GM12873 (cell line): ENCODE results near the gene ST8SIA4.

Experiments
- TF ChIP-seq, protein P1 (sequence below): IDR thresholded peaks from 2 replicates; pipeline ENCODE4 v1.5.1; 2012; ENCODE audit warnings: low read depth, mild to moderate bottlenecking, moderate library complexity, low read length, control low read depth; ENCODE audit not compliant: insufficient read depth; ENCODE audit errors: missing control alignments

ST8SIA4 gene

DNA sequence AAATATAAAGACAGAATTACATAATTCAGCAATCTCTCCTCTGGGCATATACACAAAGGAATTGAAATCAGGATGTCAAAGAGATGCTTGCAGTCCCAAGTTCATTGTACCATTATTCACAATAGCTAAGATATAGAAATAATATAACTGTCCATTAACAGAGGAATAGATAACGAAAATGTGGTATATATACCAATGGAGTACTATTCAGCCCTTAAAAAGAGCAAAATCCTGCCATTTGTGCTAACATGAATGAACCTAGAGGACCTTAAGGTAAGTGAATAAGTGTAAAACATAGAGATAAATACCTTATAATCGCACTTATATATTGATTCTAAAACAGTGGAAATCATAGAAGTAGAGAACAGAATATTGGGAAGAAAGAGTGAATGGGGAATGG, 7.0 kb downstream of the ST8SIA4 start:
- TF ChIP-seq, protein P1, sequence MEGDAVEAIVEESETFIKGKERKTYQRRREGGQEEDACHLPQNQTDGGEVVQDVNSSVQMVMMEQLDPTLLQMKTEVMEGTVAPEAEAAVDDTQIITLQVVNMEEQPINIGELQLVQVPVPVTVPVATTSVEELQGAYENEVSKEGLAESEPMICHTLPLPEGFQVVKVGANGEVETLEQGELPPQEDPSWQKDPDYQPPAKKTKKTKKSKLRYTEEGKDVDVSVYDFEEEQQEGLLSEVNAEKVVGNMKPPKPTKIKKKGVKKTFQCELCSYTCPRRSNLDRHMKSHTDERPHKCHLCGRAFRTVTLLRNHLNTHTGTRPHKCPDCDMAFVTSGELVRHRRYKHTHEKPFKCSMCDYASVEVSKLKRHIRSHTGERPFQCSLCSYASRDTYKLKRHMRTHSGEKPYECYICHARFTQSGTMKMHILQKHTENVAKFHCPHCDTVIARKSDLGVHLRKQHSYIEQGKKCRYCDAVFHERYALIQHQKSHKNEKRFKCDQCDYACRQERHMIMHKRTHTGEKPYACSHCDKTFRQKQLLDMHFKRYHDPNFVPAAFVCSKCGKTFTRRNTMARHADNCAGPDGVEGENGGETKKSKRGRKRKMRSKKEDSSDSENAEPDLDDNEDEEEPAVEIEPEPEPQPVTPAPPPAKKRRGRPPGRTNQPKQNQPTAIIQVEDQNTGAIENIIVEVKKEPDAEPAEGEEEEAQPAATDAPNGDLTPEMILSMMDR, result no peak

DNA sequence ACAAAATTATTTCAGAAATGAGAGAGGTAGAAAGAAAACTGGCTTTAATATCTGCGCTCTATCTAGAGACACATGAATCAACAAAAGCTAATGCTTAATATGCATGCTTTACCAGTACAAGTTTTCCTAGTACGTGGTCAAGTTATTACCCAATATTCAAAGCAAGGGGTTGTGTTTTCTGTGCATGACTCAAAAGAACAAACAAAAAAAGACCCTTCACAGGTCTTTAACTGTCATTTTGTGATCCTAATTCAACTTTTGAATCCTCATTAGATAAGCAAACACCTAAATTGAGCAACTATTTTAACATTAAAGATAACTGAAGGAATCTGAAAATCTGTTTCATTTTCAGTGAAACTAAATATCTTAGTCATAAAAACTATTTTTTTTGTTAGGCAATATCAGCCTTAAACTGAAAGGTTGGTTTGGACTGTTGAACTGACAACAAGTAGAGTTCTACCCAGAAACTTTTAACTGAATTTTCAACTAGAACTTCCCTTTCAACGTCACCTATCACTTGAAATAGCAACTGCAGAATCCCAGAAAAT, 12.5 kb downstream of the ST8SIA4 start:
- TF ChIP-seq, protein P1, result no peak

- TF ChIP-seq, protein P1, result no peak
Observed at GRCh38 chr5:100889896-100890295, 13.2 kb downstream of the ST8SIA4 start.

GRCh38 chr5:100889165-100889743, 13.8 kb downstream of the ST8SIA4 start:
- TF ChIP-seq, protein P1, result no peak

DNA sequence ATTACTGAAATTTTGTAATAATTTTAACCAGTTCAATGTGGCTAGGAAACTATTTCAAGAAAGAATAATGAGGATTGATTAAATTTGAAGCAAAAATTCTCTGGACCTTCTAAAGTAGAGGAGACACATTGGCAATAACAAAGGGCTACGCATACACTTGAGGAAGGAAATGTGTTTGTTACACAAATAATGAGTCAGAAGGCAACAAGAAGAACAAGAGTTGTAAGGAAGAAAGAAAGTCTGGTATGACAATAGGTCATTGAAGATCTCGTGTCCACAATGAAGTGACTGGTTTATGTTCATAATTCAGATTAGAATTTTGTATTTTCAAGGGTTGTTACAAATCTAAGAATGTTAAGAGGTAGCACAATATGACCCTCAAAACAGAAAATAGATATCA, 25.8 kb downstream of the ST8SIA4 start:
- TF ChIP-seq, protein P1, result no peak

DNA sequence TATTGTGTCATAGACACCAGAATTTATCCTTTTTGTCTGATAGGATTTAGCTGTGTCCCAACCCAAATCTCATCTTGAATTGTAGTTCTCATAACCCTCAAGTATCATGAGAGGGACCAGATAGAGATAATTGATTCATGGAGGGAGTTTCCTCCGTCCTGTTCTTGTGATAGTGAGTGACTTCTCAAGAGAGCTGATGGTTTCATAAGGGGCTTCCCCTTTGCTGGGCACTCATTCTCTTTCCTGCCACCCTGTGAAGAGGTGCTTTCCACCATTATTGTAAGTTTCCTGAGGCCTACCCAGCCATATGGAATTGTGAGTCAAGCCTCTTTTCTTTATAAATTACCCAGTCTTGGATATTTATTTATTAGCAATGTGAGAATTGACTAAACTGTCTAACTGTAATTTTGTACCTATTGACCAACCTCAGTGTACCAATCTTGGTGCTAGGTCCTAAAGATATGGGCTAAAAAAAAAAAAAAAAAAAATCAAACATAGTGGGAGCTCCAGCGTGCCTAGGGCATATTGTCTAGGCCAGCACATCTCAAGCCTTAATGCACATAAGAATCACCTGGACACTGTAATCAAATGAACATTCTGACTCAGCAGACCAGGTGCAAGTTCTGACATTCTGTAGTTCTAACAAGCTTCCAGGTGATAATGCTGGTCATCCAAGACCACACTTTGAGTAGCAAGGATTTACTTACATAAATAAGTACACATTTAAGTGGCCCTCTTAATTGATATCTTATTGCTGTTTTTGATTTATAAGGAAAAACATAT, 30.5 kb downstream of the ST8SIA4 start:
- TF ChIP-seq, protein P1, result no peak

- TF ChIP-seq, protein P1, result no peak
Observed at GRCh38 chr5:100867039-100867562, 36.0 kb downstream of the ST8SIA4 start.
